Measurements from ENCODE around the gene CERS6. TPM values are rescaled to one million over a fixed set of nuclear protein-coding genes. Genes with fewer than 3 reads are reported as not detected.

Gene CERS6
- total RNA-seq, 1 experiment from 2014 or later: 30.3 TPM

DNA sequence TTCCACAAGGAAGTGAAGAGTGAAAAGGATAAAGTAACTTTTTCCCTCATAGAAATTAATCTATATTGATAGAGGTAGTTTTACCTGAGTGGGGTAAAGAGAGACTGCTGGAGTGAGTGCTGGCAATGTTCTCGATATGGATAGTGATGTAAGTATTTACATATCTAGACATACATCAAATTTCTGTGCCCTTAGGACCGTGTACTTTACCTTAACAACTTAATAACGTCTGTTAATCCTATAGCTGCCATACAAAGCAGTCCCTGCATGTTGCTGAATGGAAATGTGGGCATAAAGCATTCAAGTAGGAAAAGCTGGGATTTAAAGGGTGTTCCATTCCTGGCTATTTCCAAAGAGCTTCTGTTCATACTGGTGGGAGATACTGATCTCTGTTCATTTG, 184.0 kb downstream of the CERS6 start:
- no peaks in the 10 kb centered on the region for H3K36me3 ChIP-seq (ENCODE audit: control insufficient read depth, insufficient read depth, low read length)
- no peak overlapping the region for H3K4me3 ChIP-seq (ENCODE audit: low read depth in 2 of 2, low read length in 2 of 2)
- intact Hi-C loops (cut with micrococcal nuclease; ENCODE audit: unreplicated experiment): no loop called here
- ChIA-PET CTCF (no interaction called here), POLR2A (no interaction called here)
- TF ChIP-seq, protein P1, sequence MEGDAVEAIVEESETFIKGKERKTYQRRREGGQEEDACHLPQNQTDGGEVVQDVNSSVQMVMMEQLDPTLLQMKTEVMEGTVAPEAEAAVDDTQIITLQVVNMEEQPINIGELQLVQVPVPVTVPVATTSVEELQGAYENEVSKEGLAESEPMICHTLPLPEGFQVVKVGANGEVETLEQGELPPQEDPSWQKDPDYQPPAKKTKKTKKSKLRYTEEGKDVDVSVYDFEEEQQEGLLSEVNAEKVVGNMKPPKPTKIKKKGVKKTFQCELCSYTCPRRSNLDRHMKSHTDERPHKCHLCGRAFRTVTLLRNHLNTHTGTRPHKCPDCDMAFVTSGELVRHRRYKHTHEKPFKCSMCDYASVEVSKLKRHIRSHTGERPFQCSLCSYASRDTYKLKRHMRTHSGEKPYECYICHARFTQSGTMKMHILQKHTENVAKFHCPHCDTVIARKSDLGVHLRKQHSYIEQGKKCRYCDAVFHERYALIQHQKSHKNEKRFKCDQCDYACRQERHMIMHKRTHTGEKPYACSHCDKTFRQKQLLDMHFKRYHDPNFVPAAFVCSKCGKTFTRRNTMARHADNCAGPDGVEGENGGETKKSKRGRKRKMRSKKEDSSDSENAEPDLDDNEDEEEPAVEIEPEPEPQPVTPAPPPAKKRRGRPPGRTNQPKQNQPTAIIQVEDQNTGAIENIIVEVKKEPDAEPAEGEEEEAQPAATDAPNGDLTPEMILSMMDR (IDR thresholded peaks at IDR 0.05): no peak
- TF ChIP-seq TCF7L2 (IDR thresholded peaks at IDR 0.05; ENCODE audit: low read depth, low read length) (no peak), REST (IDR thresholded peaks at IDR 0.05; ENCODE audit: insufficient read depth in 1 of 2, low read depth in 2 of 2, low read length in 1 of 2) (no peak), POLR2AphosphoS5 (IDR thresholded peaks at IDR 0.05; ENCODE audit: low read depth, low read length) (no peak), SIN3A (IDR thresholded peaks at IDR 0.05; ENCODE audit: borderline replicate concordance, insufficient read depth, low read depth, low read length) (no peak)
- no peaks in the 10 kb centered on the region for H3K27me3 ChIP-seq (ENCODE audit: control insufficient read depth, insufficient read depth, low read length)
- H3K27ac ChIP-seq (ENCODE audit: low read length): no peak overlapping the region
- no peaks in the 10 kb centered on the region for H3K9me3 ChIP-seq (ENCODE audit: control insufficient read depth, insufficient read depth, low read depth, low read length)
- in situ Hi-C loops (cut with HindIII; ENCODE audit: low pct_unique_long_range_greater_than_20kb, low sequenced_read_pairs): no loop called here
- no peaks in the 10 kb centered on the region for H3K4me1 ChIP-seq (ENCODE audit: control insufficient read depth, insufficient read depth, low read length)
- ATAC-seq (no peak), DNase-seq (ENCODE audit: low read depth, low spot score) (no peak)
- no TSS peak for BruUV-seq (replicated peaks)

DNA sequence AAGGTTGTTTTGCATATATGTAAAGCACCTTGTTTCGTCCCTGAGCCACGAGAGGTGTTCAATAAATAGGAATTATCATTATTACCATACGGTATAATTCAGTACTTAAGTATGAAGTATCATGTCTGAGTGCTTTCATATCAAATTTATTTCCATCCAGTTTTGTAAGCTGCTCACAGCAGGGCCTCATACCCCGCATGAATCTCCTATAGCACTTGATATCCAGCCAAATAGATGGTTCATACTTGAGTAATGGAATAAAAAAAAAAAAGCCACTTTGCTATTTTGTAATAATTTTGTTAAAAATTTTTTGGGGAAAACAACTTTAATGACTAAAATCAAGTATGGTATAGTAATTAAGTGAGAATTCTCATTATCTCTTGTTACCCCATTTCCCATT, 185.6 kb downstream of the CERS6 start:
- CTCF ChIA-PET: no interaction called here
- BruUV-seq (replicated peaks): no TSS peak

More for the DNA sequence above, 185.6 kb downstream of the CERS6 start:
- Histone ChIP-seq H3K27me3 (ENCODE audit: control insufficient read depth, insufficient read depth, low read length) (no peaks in the 10 kb centered on the region), H3K36me3 (ENCODE audit: control insufficient read depth, insufficient read depth, low read length) (no peaks in the 10 kb centered on the region), H3K27ac (ENCODE audit: low read length) (no peak overlapping the region), H3K4me1 (ENCODE audit: control insufficient read depth, insufficient read depth, low read length) (no peaks in the 10 kb centered on the region), H3K4me3 (ENCODE audit: low read depth in 2 of 2, low read length in 2 of 2) (no peak overlapping the region), H3K9me3 (ENCODE audit: control insufficient read depth, insufficient read depth, low read depth, low read length) (no peaks in the 10 kb centered on the region)
- TF ChIP-seq POLR2AphosphoS5 (IDR thresholded peaks at IDR 0.05; ENCODE audit: low read depth, low read length) (no peak), SIN3A (IDR thresholded peaks at IDR 0.05; ENCODE audit: borderline replicate concordance, insufficient read depth, low read depth, low read length) (no peak), REST (IDR thresholded peaks at IDR 0.05; ENCODE audit: insufficient read depth in 1 of 2, low read depth in 2 of 2, low read length in 1 of 2) (no peak), TCF7L2 (IDR thresholded peaks at IDR 0.05; ENCODE audit: low read depth, low read length) (no peak)
- TF ChIP-seq, protein P1 (IDR thresholded peaks at IDR 0.05): no peak
- in situ Hi-C loops (cut with HindIII; ENCODE audit: low pct_unique_long_range_greater_than_20kb, low sequenced_read_pairs): no loop called here
- intact Hi-C loops (cut with micrococcal nuclease; ENCODE audit: unreplicated experiment): no loop called here
- POLR2A ChIA-PET: no interaction called here
- DNase-seq (ENCODE audit: low read depth, low spot score) (no peak), ATAC-seq (no peak)
